HepG2 (cell line): Measurements from ENCODE around the gene ATP11A. TPM values are rescaled to one million over a fixed set of nuclear protein-coding genes. Genes with fewer than 3 reads are reported as not detected.
A peak's percentile ranks its signal among the peaks of the same experiment; 100 is the strongest.

Experiments
- AHDC1 ChIP-seq: sonication (generic); formaldehyde crosslinking; IDR thresholded peaks from 2 replicates; pipeline ENCODE4 v1.5.1; 2020; ENCODE audit warnings: mild to moderate bottlenecking, missing genetic modification reagents, borderline replicate concordance
- GMEB1 ChIP-seq: sonication (generic); formaldehyde crosslinking; IDR thresholded peaks from 2 replicates; pipeline ENCODE4 v1.5.1; 2020; ENCODE audit warnings: missing genetic modification reagents, mild to moderate bottlenecking, borderline replicate concordance
- NFIC ChIP-seq: IDR thresholded peaks from 2 replicates; pipeline ENCODE4 v1.6.1; 2012; ENCODE audit warnings: mild to moderate bottlenecking, low read length, inconsistent platforms
- NFKB2 ChIP-seq: sonication (generic); formaldehyde crosslinking; IDR thresholded peaks from 2 replicates; pipeline ENCODE4 v1.4.0; 2020; ENCODE audit warnings: missing genetic modification reagents, borderline replicate concordance
- RNF2 ChIP-seq: fragments of 450-650 bp; conservative IDR thresholded peaks from 2 replicates; pipeline ENCODE4 v1.6.1; 2016; ENCODE audit warnings: low read depth
- TOPORS ChIP-seq: sonication (generic); formaldehyde crosslinking; IDR thresholded peaks from 2 replicates; pipeline ENCODE4 v1.8.0; 2023; ENCODE audit warnings: mild to moderate bottlenecking, missing genetic modification reagents
- ZNF282 ChIP-seq: fragments of 450-650 bp; IDR thresholded peaks from 2 replicates; pipeline ENCODE4 v1.6.1; 2018; ENCODE audit not compliant: partially characterized antibody
- ZNF468 ChIP-seq: sonication (generic); formaldehyde crosslinking; IDR thresholded peaks from 2 replicates; pipeline ENCODE4 v1.8.0; 2022; ENCODE audit warnings: mild to moderate bottlenecking, moderate library complexity, missing genetic modification reagents
- ZNF546 ChIP-seq: sonication (generic); formaldehyde crosslinking; conservative IDR thresholded peaks from 2 replicates; pipeline ENCODE4 v1.8.1; 2023; ENCODE audit warnings: mild to moderate bottlenecking, missing genetic modification reagents
- ZNF567 ChIP-seq: sonication (generic); formaldehyde crosslinking; IDR thresholded peaks from 2 replicates; pipeline ENCODE4 v1.8.1; 2023; ENCODE audit warnings: mild to moderate bottlenecking, missing genetic modification reagents, borderline replicate concordance
- ZNF570 ChIP-seq: sonication (generic); formaldehyde crosslinking; IDR thresholded peaks from 2 replicates; pipeline ENCODE4 v1.4.0; 2020; ENCODE audit warnings: mild to moderate bottlenecking, missing genetic modification reagents, borderline replicate concordance
- ZNF773 ChIP-seq: sonication (generic); formaldehyde crosslinking; IDR thresholded peaks from 2 replicates; pipeline ENCODE4 v1.4.0; 2020; ENCODE audit warnings: missing genetic modification reagents, borderline replicate concordance
- ZSCAN25 ChIP-seq: sonication (generic); formaldehyde crosslinking; IDR thresholded peaks from 2 replicates; pipeline ENCODE4 v1.8.0; 2022; ENCODE audit warnings: mild to moderate bottlenecking, missing genetic modification reagents
- polyA plus RNA-seq, 8 experiments: library from polyadenylated mRNA; depleted of rRNA in 3 of 8; stranded (reverse) in 7 of 8; unstranded in 1 of 8; fragments of >200 nt; fragmentation: Illumina TruSeq in 4 of 8; extraction: Trizol in 4 of 8; gene quantifications; 2 replicates each; pipeline versions ENCODE4 v1.2.1 to v1.2.3, GENCODE V29; 2011 to 2016; ENCODE audit warnings: low read depth in 4 of 8, missing spikeins in 1 of 8, mixed read lengths in 1 of 8; ENCODE audit not compliant: insufficient read depth in 1 of 8
- total RNA-seq, 5 experiments: library from RNA; depleted of rRNA; stranded (reverse); fragments of >200 nt; fragmentation: Illumina TruSeq; extraction: Trizol; gene quantifications; 2 replicates each; pipeline ENCODE4 v1.2.3, GENCODE V29; 2016; ENCODE audit warnings: low read depth in 1 of 5
- TF ChIP-seq, protein P1 (sequence below): sonication (generic); formaldehyde crosslinking; IDR thresholded peaks from 2 replicates; pipeline ENCODE4 v1.5.0; 2020; ENCODE audit warnings: missing genetic modification reagents
- TF ChIP-seq, protein P2 (sequence below): IDR thresholded peaks from 2 replicates; pipeline ENCODE4 v1.6.1; 2016; ENCODE audit warnings: low read depth, missing genetic modification reagents, missing compliant biosample characterization

Gene ATP11A
- total and polyA plus RNA-seq, 2 of the 13 experiments (the other 11 are each of a cell fraction or from before 2014, with no cell fraction given), result 18.4 to 20.1 TPM

DNA sequence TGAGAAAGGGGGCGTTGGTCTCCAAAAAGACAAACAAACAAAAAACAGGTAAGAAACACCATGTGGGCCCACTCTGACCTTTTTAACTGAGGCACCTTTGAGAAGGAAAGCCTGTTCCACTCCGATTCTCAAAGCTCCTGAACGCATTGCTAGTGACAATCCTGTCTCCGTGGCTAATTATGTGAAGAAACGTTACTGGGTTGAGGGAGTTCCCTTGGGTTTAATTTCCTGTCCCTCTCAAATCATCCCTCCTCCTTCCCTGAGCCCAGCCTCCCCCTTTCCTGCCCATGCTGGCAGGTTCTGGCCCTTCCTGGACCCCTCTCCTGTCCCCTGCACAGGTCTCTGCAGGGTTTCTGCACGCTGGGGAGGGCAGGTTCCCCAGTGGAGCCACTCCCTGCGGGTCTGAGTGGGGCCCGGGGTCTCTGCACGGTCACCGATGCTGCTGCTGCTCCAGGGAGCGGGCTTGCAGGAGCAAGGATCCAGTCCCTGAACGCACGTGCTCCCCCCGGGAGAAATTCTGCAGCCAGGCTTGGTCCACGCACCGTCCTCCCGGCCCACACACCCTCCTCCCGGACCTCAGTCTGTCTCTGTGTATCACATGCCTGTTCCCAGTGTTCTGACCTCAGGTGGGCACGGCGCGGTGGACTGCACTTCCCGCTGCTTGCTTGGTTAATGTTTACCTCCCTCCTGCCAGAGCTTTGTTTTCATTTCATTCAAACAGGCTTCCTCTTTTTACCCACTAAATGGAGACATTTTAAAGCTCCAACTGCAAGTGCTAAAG is 202.8 kb downstream of the ATP11A start (continued):
- TF ChIP-seq AHDC1 (CRISPR knock-in tag), result no peak
- peak; percentile 66; the same call in 1 of the 2 replicates for TF ChIP-seq NFKB2 (CRISPR knock-in tag)
- TF ChIP-seq ZNF570 (CRISPR knock-in tag), result no peak
- TF ChIP-seq TOPORS (CRISPR knock-in tag), result no peak
- no peak for TF ChIP-seq ZNF773 (CRISPR knock-in tag)
- TF ChIP-seq ZNF567, result no peak
- TF ChIP-seq, protein P1, sequence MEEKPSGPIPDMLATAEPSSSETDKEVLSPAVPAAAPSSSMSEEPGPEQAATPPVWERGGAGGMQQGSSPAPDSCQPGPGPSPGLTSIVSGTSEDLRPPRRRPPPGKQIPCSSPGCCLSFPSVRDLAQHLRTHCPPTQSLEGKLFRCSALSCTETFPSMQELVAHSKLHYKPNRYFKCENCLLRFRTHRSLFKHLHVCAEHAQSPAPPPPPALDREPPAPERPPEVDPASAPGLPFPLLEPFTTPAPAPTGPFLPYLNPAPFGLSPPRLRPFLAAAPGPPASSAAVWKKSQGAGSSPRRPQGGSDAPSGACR (CRISPR knock-in tag), result no peak
- TF ChIP-seq NFIC, result no peak
- peak; percentile 28; the same call in 1 of the 2 replicates for TF ChIP-seq ZSCAN25 (CRISPR knock-in tag)
- TF ChIP-seq RNF2, result no peak
- TF ChIP-seq, protein P2, sequence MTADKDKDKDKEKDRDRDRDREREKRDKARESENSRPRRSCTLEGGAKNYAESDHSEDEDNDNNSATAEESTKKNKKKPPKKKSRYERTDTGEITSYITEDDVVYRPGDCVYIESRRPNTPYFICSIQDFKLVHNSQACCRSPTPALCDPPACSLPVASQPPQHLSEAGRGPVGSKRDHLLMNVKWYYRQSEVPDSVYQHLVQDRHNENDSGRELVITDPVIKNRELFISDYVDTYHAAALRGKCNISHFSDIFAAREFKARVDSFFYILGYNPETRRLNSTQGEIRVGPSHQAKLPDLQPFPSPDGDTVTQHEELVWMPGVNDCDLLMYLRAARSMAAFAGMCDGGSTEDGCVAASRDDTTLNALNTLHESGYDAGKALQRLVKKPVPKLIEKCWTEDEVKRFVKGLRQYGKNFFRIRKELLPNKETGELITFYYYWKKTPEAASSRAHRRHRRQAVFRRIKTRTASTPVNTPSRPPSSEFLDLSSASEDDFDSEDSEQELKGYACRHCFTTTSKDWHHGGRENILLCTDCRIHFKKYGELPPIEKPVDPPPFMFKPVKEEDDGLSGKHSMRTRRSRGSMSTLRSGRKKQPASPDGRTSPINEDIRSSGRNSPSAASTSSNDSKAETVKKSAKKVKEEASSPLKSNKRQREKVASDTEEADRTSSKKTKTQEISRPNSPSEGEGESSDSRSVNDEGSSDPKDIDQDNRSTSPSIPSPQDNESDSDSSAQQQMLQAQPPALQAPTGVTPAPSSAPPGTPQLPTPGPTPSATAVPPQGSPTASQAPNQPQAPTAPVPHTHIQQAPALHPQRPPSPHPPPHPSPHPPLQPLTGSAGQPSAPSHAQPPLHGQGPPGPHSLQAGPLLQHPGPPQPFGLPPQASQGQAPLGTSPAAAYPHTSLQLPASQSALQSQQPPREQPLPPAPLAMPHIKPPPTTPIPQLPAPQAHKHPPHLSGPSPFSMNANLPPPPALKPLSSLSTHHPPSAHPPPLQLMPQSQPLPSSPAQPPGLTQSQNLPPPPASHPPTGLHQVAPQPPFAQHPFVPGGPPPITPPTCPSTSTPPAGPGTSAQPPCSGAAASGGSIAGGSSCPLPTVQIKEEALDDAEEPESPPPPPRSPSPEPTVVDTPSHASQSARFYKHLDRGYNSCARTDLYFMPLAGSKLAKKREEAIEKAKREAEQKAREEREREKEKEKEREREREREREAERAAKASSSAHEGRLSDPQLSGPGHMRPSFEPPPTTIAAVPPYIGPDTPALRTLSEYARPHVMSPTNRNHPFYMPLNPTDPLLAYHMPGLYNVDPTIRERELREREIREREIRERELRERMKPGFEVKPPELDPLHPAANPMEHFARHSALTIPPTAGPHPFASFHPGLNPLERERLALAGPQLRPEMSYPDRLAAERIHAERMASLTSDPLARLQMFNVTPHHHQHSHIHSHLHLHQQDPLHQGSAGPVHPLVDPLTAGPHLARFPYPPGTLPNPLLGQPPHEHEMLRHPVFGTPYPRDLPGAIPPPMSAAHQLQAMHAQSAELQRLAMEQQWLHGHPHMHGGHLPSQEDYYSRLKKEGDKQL (CRISPR knock-in tag), result no peak
- no peak for TF ChIP-seq GMEB1 (CRISPR knock-in tag)
- no peak for TF ChIP-seq ZNF282
- 0 out of 2 replicates have a peak, but pooled peaks have one; percentile 37 for TF ChIP-seq ZNF546
- TF ChIP-seq ZNF468, result no peak
